Erythroblast (primary cell): ENCODE results near the gene ISL2.

Source experiments
- DNase-seq, 2 experiments: peaks; one replicate each; lab custom pipeline; 2025; lab: John Stamatoyannopoulos, UW
- GATA1 ChIP-seq: IDR thresholded peaks from 2 replicates; pipeline ENCODE4 v1.6.1; 2011; ENCODE audit warnings: low read depth, mild to moderate bottlenecking, control low read depth, low read length, moderate library complexity
- POLR2A ChIP-seq: IDR thresholded peaks from 2 replicates; pipeline ENCODE4 v1.6.1; 2011; ENCODE audit warnings: mild to moderate bottlenecking, low read length

ISL2 gene

DNA sequence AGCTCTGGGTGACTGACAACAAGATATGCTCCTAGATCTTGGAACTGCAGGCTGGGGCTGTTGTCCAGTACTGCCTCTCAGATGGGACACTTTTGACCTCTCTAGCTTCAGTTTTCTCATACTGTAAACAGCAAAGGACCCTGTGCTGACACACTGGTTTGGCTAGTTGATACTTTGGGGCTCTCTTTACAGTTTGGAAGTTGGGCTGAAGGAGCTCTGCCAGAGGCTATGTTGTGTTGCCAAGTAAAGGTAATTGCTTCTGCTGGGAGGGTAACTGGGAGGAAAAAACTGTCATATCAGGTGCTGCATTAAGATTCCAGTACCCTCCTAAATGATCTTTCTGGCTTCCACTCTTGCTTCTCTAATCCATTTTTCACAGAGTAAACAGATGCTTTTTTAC, 54.0 kb downstream of the ISL2 start:
- no peak for TF ChIP-seq GATA1
- TF ChIP-seq POLR2A = no peak
- no peak for DNase-seq

DNA sequence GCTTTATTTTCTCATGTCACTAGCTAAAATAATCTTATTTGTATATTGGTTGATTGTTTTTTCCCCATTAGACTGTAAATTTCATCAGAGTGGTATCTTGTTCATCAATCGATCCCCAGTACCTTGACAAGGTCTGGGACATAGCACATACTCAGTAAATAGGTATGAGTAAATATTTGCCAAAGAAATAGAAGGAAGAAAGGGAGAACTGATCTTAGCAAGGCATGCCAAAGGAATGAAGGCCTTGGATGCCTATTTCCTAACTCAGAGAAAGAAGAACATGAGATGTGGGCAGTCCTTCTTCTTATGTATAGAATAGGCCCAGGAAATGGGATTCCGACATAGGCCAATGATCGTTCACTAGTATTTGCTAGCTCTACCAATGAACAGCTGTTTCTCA, 54.7 kb downstream of the ISL2 start:
- no peak for DNase-seq
- TF ChIP-seq POLR2A (no peak), GATA1 (no peak)

DNA sequence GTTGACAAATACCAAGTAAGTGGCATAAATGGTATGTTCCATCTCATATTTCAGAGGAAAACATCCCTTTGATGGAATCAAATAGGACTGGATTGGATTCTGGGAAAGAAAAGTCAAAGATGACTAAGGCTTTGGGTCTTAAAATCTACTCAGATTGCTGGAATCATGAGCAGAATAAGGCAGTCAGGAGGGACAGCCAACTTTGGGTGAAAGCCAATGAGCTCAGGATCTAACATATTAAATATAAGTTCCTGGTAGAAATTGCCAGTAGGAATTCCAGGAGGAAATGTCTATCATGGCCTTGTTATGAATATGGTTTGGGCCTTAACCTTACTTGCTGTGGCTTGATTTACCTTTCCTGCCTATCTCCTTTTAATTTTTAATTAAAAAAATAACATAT, 55.3 kb downstream of the ISL2 start:
- no peak for TF ChIP-seq POLR2A
- no peak for TF ChIP-seq GATA1
- DNase-seq = no peak
